PFSK-1 (cell line): ENCODE data around the gene RAC2.

Experiments used
- FOXP2 ChIP-seq: optimal IDR thresholded peaks from 2 replicates; pipeline ENCODE3; 2011; ENCODE audit warnings: borderline replicate concordance, control low read depth, inconsistent platforms; ENCODE audit not compliant: insufficient read depth; ENCODE audit errors: extremely low read length, extremely low read depth
- POLR2AphosphoS5 ChIP-seq: IDR thresholded peaks from 2 replicates; pipeline ENCODE4 v1.6.1; 2012; ENCODE audit warnings: low read depth, mild to moderate bottlenecking, control low read depth, low read length, moderate library complexity
- SIN3A ChIP-seq: IDR thresholded peaks from 2 replicates; pipeline ENCODE4 v1.6.1; 2012; ENCODE audit warnings: mild to moderate bottlenecking, low read length, moderate library complexity, borderline replicate concordance; ENCODE audit not compliant: insufficient read depth
- TAF1 ChIP-seq: IDR thresholded peaks from 2 replicates; pipeline ENCODE4 v1.6.1; 2012; ENCODE audit warnings: low read length, control low read depth, borderline replicate concordance; ENCODE audit not compliant: insufficient read depth
- TF ChIP-seq, protein P1 (sequence below), 2 experiments: IDR thresholded peaks; 2 replicates each; pipeline versions ENCODE4 v1.6.1 to v1.8.0; 2011 to 2012; ENCODE audit warnings: low read depth in 2 of 2, low read length in 2 of 2, control low read depth in 1 of 2, inconsistent platforms in 1 of 2, mild to moderate bottlenecking in 1 of 2, moderate library complexity in 1 of 2; ENCODE audit not compliant: insufficient read depth in 1 of 2

The RAC2 gene

GRCh38 chr22:37213218-37213855, 30.7 kb downstream of the RAC2 start:
- TF ChIP-seq, protein P1, sequence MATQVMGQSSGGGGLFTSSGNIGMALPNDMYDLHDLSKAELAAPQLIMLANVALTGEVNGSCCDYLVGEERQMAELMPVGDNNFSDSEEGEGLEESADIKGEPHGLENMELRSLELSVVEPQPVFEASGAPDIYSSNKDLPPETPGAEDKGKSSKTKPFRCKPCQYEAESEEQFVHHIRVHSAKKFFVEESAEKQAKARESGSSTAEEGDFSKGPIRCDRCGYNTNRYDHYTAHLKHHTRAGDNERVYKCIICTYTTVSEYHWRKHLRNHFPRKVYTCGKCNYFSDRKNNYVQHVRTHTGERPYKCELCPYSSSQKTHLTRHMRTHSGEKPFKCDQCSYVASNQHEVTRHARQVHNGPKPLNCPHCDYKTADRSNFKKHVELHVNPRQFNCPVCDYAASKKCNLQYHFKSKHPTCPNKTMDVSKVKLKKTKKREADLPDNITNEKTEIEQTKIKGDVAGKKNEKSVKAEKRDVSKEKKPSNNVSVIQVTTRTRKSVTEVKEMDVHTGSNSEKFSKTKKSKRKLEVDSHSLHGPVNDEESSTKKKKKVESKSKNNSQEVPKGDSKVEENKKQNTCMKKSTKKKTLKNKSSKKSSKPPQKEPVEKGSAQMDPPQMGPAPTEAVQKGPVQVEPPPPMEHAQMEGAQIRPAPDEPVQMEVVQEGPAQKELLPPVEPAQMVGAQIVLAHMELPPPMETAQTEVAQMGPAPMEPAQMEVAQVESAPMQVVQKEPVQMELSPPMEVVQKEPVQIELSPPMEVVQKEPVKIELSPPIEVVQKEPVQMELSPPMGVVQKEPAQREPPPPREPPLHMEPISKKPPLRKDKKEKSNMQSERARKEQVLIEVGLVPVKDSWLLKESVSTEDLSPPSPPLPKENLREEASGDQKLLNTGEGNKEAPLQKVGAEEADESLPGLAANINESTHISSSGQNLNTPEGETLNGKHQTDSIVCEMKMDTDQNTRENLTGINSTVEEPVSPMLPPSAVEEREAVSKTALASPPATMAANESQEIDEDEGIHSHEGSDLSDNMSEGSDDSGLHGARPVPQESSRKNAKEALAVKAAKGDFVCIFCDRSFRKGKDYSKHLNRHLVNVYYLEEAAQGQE (IDR thresholded peaks at IDR 0.05; ENCODE audit: insufficient read depth in 1 of 2, low read depth in 2 of 2, low read length in 2 of 2) = no peak
- TF ChIP-seq FOXP2 (no peak), POLR2AphosphoS5 (no peak), SIN3A (no peak), TAF1 (no peak)

DNA sequence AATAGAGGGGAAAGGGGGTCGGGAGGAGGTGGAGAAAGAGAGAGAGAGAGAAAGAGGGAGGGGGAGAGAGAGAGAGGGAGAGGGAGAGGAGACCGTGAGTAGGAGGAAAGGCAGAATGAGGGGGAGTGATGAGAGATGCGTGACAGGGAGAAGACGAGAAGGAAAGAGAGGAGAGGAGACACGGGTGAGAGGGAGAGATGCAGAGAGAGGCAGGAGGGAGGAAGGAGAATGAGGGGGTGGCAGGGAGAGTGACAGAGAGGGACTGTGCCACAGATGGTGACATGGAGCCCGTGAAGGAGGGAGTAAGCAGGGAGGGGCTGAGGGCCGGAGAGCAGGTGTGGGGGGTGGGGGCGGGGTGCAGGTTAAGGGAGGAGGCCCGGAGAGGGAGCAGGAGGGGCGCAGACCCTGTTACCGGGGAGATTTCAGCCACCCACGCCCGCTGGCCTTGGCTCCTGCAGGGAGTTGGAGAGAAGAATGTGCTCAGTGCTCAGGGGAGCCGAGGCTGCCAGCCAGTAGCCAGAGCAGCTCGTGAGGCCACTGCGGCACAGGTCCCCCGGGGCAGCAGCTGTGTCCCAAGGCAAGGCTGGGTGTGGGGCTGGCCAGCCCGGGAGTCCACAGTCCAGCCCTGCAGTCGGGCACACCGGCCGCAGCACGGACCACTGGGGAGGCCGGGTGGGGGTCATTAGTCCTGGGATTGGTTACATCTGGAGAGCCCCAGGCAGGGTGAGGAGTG, 31.7 kb downstream of the RAC2 start, which contains the start of gene SSTR3:
Gene SSTR3, minus strand, starts transcription at position 304 of the 733 bp plus-strand sequence. CDS start 4,674 bp downstream, outside the sequence.
- TF ChIP-seq POLR2AphosphoS5 (no peak), SIN3A (no peak), TAF1 (no peak), FOXP2 (no peak)
- TF ChIP-seq, protein P1 (IDR thresholded peaks at IDR 0.05; ENCODE audit: insufficient read depth in 1 of 2, low read depth in 2 of 2, low read length in 2 of 2) = no peak

- no peak for TF ChIP-seq SIN3A
- TF ChIP-seq, protein P1 (IDR thresholded peaks at IDR 0.05; ENCODE audit: insufficient read depth in 1 of 2, low read depth in 2 of 2, low read length in 2 of 2) = no peak
- TF ChIP-seq FOXP2 = no peak
- TF ChIP-seq TAF1 = no peak
- TF ChIP-seq POLR2AphosphoS5 = no peak
These were observed 32.2 kb downstream of the RAC2 start for GRCh38 chr22:37211866-37212173.

DNA sequence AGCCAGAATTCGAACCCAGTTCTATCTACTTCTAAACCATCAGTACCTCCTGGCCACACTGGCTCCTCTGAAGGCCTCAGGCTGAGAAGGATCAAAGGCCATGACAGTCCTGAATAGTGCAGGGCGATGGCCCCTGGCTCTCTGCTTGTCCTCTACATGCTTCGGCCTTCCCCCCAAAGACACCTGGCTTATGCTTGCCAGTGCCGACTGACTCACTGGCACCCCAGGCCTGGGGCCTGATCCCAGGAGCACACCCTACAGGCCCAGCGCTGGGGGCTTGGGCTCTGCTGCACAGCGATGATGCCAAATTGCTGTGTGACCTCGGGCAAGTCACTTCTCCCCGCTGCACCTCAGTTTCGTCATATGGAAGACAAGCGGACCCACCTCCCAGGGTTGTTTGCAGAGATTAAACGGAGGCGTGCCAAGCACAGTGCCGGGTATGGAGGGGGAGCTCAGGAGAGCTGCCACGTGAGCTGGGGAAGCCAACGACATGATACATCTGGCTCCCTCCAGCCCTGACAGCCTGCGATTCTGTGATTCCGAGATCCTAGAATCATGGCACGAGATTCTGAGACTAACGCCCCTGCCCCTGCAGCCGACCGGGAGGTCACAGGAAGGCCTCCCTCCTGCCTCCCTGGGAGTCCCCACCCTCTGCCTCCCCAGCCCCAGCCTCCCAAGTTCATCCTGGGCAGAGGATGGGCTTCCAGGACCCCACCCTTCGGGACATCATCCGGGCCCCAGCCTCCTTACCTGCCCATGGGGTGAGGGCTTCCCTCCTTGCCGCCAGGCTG, 32.8 kb downstream of the RAC2 start:
- TF ChIP-seq, protein P1 (IDR thresholded peaks at IDR 0.05; ENCODE audit: insufficient read depth in 1 of 2, low read depth in 2 of 2, low read length in 2 of 2) = no peak
- TF ChIP-seq POLR2AphosphoS5 (no peak), TAF1 (no peak), SIN3A (no peak), FOXP2 (no peak)
